IPS DF 6.9 (cell line): ENCODE data around the gene PDGFC.

Experiments
- DNase-seq: peaks from one replicate; pipeline ENCODE4 v3.0.0-alpha.2; 2013; ENCODE audit warnings: low read depth, low spot score
- H3K27ac ChIP-seq: one replicate; pipeline ENCODE4 v1.5.1; 2013; ENCODE audit warnings: low read length, control low read depth
- H3K27me3 ChIP-seq: 2 replicates; pipeline ENCODE4 v1.6.1; 2013; ENCODE audit warnings: mild to moderate bottlenecking, low read length; ENCODE audit not compliant: control insufficient read depth, insufficient read depth
- H3K36me3 ChIP-seq: 2 replicates; pipeline ENCODE4 v1.6.1; 2013; ENCODE audit warnings: low read length; ENCODE audit not compliant: control insufficient read depth, insufficient read depth
- H3K4me1 ChIP-seq: 2 replicates; pipeline ENCODE4 v1.6.1; 2013; ENCODE audit warnings: low read length; ENCODE audit not compliant: control insufficient read depth, insufficient read depth
- H3K4me3 ChIP-seq: 2 replicates; pipeline ENCODE4 v1.5.1; 2013; ENCODE audit warnings: mild to moderate bottlenecking, low read length
- H3K9me3 ChIP-seq: 2 replicates; pipeline ENCODE4 v1.6.1; 2013; ENCODE audit warnings: low read length, inconsistent platforms; ENCODE audit not compliant: control insufficient read depth, insufficient read depth
- WGBS: extraction: QIAGEN DNeasy Blood & Tissue Kit; methylation state at CpG from one replicate; pipeline ENCODE4 v1.1.7; 2013; ENCODE audit warnings: mixed read lengths, missing lambda C conversion rate; ENCODE audit not compliant: insufficient read length, insufficient coverage; 5-methylcytosine and 5-hydroxymethylcytosine counted together

PDGFC gene

DNA sequence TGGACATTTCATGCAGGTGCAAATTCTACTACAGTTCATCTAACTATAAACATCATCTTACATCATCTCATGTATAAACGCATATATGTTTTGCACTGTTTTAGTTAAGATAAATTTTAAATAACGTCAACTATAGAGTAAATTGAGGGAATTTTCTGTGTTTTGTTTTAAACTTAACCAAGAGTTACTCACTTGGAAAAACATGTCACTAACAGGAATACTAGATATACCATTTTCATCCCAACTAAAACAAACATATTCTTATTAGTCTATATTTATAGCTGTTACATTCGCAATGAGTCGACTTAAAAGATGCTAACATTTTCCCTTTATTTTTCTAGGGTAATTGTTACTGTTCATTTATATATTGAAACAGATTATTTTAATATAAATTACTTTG is 159.6 kb downstream of the PDGFC start:
- Histone ChIP-seq H3K4me3 (no peak overlapping the region), H3K9me3 (no peaks in the 10 kb centered on the region), H3K27ac (no peak overlapping the region), H3K36me3 (no peaks in the 10 kb centered on the region), H3K4me1 (no peaks in the 10 kb centered on the region), H3K27me3 (no peaks in the 10 kb centered on the region)
- no peak for DNase-seq
- WGBS = 100% methylated on average over 3 of the region's 4 CpGs

DNA sequence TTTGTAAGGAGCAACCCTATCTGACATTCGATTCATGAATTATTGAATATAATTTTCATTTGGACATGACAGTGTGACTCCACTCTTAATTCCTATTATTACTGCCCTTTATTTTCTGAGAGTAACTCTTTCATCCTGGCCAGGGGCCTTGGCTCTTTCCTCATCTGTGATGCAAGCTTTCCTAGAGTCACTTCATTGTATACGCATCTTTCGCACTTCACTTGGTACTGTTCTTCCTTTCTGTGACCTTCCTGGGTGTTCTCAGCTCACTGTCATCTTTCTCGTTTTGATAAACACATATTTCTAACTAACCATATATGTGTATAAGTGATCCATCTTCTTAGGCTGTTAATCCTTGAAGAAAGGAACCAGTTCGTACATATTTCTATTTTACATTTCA is 160.3 kb downstream of the PDGFC start:
- no peaks in the 10 kb centered on the region for H3K9me3 ChIP-seq
- no peaks in the 10 kb centered on the region for H3K27me3 ChIP-seq
- no peak overlapping the region for H3K27ac ChIP-seq
- WGBS = 100% methylated on average over 1 of the region's 5 CpGs
- H3K4me1 ChIP-seq = no peaks in the 10 kb centered on the region
- no peak overlapping the region for H3K4me3 ChIP-seq
- H3K36me3 ChIP-seq = no peaks in the 10 kb centered on the region
- no peak for DNase-seq

DNA sequence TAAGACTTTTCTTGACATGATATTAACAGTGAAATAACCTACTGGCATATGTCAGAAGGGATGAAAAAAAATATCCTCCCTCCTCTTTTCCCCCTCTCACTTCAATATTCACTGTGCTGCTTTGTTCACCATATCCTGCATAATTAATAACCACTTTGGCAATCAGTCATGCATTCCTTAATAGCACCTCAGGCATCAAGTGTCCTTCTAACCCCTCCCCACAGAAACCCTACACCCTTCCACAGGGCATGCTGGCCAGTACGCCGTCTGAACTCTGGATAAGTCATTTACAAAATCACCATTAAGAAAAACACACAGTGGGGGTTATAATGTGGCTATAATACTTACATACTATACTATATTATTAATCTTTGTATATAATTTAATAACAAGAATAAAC is 165.9 kb downstream of the PDGFC start:
- Histone ChIP-seq H3K36me3 (no peaks in the 10 kb centered on the region), H3K27me3 (no peaks in the 10 kb centered on the region), H3K4me1 (peaks cover 1% of the 10 kb centered on the region; the same call in 1 of the 2 replicates), H3K27ac (no peak overlapping the region), H3K4me3 (no peak overlapping the region), H3K9me3 (no peaks in the 10 kb centered on the region)
- DNase-seq = no peak
- no CpG with 5 or more reads among the region's 2 CpGs for WGBS

DNA sequence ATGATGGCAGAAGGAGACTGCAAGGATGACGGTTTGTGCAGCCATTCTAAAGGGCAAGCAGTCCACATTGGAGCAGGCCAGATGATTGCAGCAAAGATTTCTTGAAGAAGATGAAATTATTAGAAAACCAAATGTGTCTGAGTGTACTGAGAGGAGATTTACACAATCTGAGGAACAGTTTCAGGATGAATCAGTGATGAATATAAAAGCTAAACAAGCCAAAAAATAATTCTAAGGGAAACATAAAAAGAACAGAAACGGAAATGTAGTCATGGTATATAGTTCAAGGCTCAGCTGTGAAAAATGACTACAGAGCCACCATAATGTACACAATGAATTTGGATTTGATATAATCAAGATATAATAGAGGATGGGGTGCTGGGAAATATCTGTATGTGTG is 168.5 kb downstream of the PDGFC start:
- no peaks in the 10 kb centered on the region for H3K36me3 ChIP-seq
- H3K9me3 ChIP-seq = no peaks in the 10 kb centered on the region
- no CpG with 5 or more reads among the region's 2 CpGs for WGBS
- no peaks in the 10 kb centered on the region for H3K27me3 ChIP-seq
- no peak overlapping the region for H3K4me3 ChIP-seq
- no peak for DNase-seq
- H3K27ac ChIP-seq = no peak overlapping the region
- H3K4me1 ChIP-seq = peaks cover 1% of the 10 kb centered on the region; the same call in 1 of the 2 replicates

DNA sequence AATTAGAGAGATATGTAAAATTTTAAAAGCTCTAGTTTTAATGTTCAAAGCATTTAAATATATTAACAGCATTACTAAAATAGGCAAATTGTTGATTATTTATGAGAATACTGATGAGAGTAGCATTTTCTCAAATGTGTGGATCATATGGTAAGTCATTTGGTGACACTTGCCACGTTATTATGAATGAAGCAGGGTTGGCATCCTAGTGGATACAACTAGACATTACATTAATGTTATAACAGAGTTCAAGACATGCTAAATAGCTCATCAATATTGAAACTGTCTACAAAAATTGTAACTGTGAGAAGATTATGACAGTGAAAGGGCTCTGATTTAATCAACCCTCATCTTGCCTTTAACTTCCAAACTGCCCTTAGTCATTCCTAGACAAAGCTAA is 171.1 kb downstream of the PDGFC start:
- Histone ChIP-seq H3K4me1 (no peaks in the 10 kb centered on the region), H3K36me3 (no peaks in the 10 kb centered on the region), H3K9me3 (no peaks in the 10 kb centered on the region), H3K27ac (no peak overlapping the region), H3K4me3 (no peak overlapping the region), H3K27me3 (no peaks in the 10 kb centered on the region)
- WGBS = no CpG with 5 or more reads among the region's 1 CpG
- DNase-seq = no peak

DNA sequence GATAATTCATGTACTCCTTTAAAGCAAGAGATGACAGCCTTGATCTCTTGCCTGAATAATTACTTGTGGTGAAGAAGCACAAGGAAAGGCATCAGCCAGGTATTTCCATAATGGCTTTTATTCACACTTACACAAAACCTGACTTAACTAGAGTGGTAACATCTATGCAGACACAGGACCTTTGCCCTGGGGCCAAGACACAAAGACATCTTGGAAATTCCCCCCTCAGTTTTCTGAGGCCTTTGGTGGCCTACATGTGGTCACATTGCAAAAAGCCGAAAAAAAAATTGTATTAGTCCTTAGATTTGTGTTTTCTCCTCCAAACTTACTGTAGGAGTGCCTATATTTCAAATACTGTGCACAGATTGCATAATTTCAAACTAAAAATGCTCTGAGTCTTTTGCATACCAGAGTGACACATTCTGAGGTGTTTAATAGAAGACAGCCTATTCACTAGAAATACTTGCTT is 172.4 kb downstream of the PDGFC start:
- Histone ChIP-seq H3K9me3 (no peaks in the 10 kb centered on the region), H3K4me3 (no peak overlapping the region), H3K27ac (no peak overlapping the region), H3K27me3 (no peaks in the 10 kb centered on the region), H3K4me1 (no peaks in the 10 kb centered on the region), H3K36me3 (no peaks in the 10 kb centered on the region)
- DNase-seq = no peak
- no CpG with 5 or more reads among the region's 1 CpG for WGBS

DNA sequence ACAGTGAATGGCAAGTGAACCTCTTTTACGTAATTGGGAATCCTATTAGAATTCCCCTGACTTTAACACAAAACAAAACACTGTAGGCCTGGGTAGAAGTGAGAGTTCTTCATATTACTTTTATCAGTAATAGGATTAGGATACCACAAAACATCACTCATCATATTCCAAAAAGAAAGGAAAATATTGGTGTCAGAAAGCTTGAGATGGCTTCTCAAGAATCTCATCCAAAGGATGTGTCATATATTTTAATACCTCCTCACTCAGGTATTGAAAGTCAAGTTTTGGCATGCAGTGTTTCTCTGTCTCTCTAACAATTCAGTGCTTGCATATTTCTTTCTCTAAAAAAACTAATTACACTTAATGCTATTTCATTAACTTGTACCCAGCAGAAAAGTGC is 173.2 kb downstream of the PDGFC start:
- no peaks in the 10 kb centered on the region for H3K4me1 ChIP-seq
- WGBS = no CpG with 5 or more reads among the region's 1 CpG
- H3K4me3 ChIP-seq = no peak overlapping the region
- no peaks in the 10 kb centered on the region for H3K27me3 ChIP-seq
- no peaks in the 10 kb centered on the region for H3K9me3 ChIP-seq
- no peak for DNase-seq
- no peak overlapping the region for H3K27ac ChIP-seq
- no peaks in the 10 kb centered on the region for H3K36me3 ChIP-seq

DNA sequence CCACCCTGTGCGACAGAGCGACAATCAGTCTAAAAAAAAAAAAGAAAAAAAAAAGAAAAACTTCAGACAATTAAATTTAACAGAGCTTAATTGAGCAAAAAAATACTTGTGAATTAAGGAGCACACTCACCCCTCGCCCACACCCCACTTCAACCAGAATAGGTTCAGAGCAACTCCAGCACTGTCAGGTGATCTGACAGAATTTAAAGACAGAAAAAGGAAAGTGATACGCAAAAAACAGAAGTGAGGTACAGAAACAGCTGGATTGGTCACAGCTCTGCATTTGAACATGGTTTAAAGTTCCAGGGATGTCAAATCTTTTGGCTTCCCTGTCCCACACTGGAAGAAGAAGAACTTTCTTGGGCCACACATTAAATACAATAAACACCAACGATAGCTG is 174.4 kb downstream of the PDGFC start:
- H3K4me1 ChIP-seq = no peaks in the 10 kb centered on the region
- no peaks in the 10 kb centered on the region for H3K9me3 ChIP-seq
- no peaks in the 10 kb centered on the region for H3K27me3 ChIP-seq
- WGBS = no CpG with 5 or more reads among the region's 5 CpGs
- no peak overlapping the region for H3K4me3 ChIP-seq
- no peaks in the 10 kb centered on the region for H3K36me3 ChIP-seq
- no peak for DNase-seq
- no peak overlapping the region for H3K27ac ChIP-seq

DNA sequence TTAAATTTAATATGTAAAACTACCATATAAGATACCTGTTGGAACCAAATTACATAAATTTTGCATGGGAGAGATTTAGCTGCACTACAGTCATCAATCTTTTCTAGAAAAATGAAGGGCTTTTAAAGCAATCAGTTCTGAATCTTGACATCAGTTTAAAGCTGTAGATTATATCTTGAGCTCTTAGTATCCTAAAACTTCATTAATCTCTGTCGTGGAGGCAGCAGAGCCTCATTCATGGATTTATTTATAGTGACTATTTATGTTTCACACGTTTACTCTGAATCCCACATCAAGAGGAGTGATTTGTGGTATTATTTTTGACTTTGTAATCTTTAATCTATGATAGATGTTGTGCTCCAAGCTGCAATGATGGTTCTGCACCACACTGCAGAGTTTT is 175.9 kb downstream of the PDGFC start:
- H3K9me3 ChIP-seq = no peaks in the 10 kb centered on the region
- no peak overlapping the region for H3K27ac ChIP-seq

DNA sequence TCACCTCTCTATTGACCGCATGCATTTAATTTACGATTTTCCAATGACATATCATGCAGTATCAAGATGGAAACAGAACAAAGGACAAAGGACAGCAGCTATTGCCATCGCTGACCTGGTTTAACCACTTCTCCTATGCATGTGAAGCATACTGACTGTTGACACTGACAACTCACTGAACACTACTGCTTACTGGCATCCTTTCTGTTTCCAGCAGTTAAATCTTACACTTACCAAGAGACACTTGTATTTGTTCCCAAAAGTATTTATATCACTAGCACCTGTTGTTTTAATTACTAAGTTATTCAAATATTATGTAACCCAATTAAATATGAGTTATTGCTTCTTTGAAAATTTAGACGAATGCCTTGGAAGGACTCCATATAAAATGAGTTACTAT is 176.7 kb downstream of the PDGFC start:
- H3K4me3 ChIP-seq = no peak overlapping the region
- no peak for DNase-seq
- H3K4me1 ChIP-seq = no peaks in the 10 kb centered on the region
- no peaks in the 10 kb centered on the region for H3K9me3 ChIP-seq
- H3K27me3 ChIP-seq = no peaks in the 10 kb centered on the region
- H3K27ac ChIP-seq = no peak overlapping the region
- WGBS = no CpG with 5 or more reads among the region's 4 CpGs
- no peaks in the 10 kb centered on the region for H3K36me3 ChIP-seq

More for the DNA sequence above, 175.9 kb downstream of the PDGFC start:
- DNase-seq = no peak
- no CpG with 5 or more reads among the region's 2 CpGs for WGBS
- H3K27me3 ChIP-seq = no peaks in the 10 kb centered on the region
- no peaks in the 10 kb centered on the region for H3K36me3 ChIP-seq
- no peak overlapping the region for H3K4me3 ChIP-seq
- no peaks in the 10 kb centered on the region for H3K4me1 ChIP-seq

DNA sequence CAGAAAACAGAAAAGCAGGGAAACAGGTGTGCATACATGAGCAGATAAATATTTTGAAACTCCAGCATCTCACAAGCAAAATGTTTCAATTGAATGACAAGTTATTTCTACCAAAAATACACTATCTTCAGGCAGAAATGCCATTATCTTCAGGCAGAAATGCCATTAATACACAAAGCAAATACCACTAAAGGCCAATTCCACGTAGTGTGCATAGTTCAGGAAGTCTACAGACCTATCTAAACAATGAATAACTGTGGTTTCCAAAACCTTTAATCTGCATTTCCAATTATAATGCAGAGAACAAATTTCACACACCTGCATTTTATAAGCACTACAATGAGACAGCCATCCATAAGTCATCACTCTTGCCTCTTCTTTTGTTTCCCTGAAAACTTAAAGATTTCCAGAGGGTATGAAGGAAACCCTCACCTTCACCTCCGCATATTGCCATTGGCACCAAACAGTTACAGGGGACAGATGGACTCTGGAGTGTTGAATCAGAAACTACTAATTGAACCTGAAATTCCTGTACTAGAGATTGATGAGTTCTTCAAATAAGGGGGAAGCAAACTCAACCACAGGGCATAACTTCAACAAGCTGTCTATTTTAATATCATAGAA is 179.0 kb downstream of the PDGFC start:
- Histone ChIP-seq H3K27ac (no peak overlapping the region), H3K27me3 (no peaks in the 10 kb centered on the region), H3K36me3 (no peaks in the 10 kb centered on the region), H3K4me3 (no peak overlapping the region), H3K4me1 (no peaks in the 10 kb centered on the region), H3K9me3 (no peaks in the 10 kb centered on the region)
- WGBS = no CpG with 5 or more reads among the region's 2 CpGs
- no peak for DNase-seq
